AG04449 (cell line): Measurements from ENCODE around the gene MSX1.

Experiments
- CTCF ChIA-PET: fragments of 350-600 bp; formaldehyde crosslinking; extraction: SDS; loops from one replicate; lab custom pipeline; 2021; ENCODE audit warnings: antibody characterized with exemption; lab: Yijun Ruan, JAX
- POLR2A ChIA-PET: fragments of 400-600, 350-600 bp; formaldehyde crosslinking; extraction: SDS; loops from one replicate; lab custom pipeline; 2020; ENCODE audit warnings: antibody characterized with exemption, inconsistent platforms; lab: Yijun Ruan, JAX
- DNase-seq: peaks from one replicate; pipeline ENCODE4 v3.0.0-alpha.2; 2010; ENCODE audit warnings: low read depth, low spot score
- H3K4me3 ChIP-seq: 2 replicates; pipeline ENCODE4 v1.5.1; 2011; ENCODE audit warnings: low read depth, mild to moderate bottlenecking, control low read depth, low read length
- CTCF ChIP-seq: IDR thresholded peaks from one replicate; pipeline ENCODE4 v1.5.1; 2011; ENCODE audit warnings: mild to moderate bottlenecking, moderate library complexity, low read length, control low read depth, inconsistent platforms; ENCODE audit not compliant: insufficient read depth; ENCODE audit errors: missing control alignments

MSX1 gene

GRCh38 chr4:4851081-4851480, 8.4 kb upstream of the MSX1 start:
- no peak for TF ChIP-seq CTCF
- no peak overlapping the region for H3K4me3 ChIP-seq
- CTCF ChIA-PET = interaction anchor here (1.5 to 2.0 kb wide), 2 partner anchors 10 to 332 kb away, joined by 4 read pairs; no protein-coding TSS in a partner anchor
- no peak for DNase-seq
- POLR2A ChIA-PET = no interaction called here

- no peak overlapping the region for H3K4me3 ChIP-seq
- no peak for DNase-seq
- ChIA-PET POLR2A (no interaction called here), CTCF (interaction anchor here (1.3 kb wide), 1 partner anchor 371 kb away, joined by 5 read pairs; no protein-coding TSS in a partner anchor)
- no peak for TF ChIP-seq CTCF
These were observed 7.6 kb upstream of the MSX1 start for GRCh38 chr4:4851906-4852305.

- ChIA-PET CTCF (interaction anchor here (0.7 to 1.3 kb wide), 5 partner anchors 69 to 372 kb away, joined by 3 to 5 read pairs (median 3); no protein-coding TSS in a partner anchor), POLR2A (interaction anchor here (1.0 kb wide), 1 partner anchor 190 kb away, joined by 3 read pairs; no protein-coding TSS in a partner anchor)
- peak overlapping the region; percentile 47 for H3K4me3 ChIP-seq
- TF ChIP-seq CTCF = peak; percentile 41
- peak; percentile 9 for DNase-seq
These were observed 6.7 kb upstream of the MSX1 start for GRCh38 chr4:4852591-4853362.

GRCh38 chr4:4853371-4853823, 6.1 kb upstream of the MSX1 start:
- CTCF ChIA-PET = interaction anchor here (0.7 to 1.3 kb wide), 4 partner anchors 69 to 373 kb away, joined by 3 to 5 read pairs (median 3); no protein-coding TSS in a partner anchor

GRCh38 chr4:4853921-4854648, 5.4 kb upstream of the MSX1 start:
- DNase-seq = no peak

More at GRCh38 chr4:4853371-4853823, 6.1 kb upstream of the MSX1 start:
- no peak for DNase-seq
- TF ChIP-seq CTCF = no peak
- POLR2A ChIA-PET = no interaction called here
- H3K4me3 ChIP-seq = peak overlapping the region; percentile 47

More at GRCh38 chr4:4853921-4854648, 5.4 kb upstream of the MSX1 start:
- POLR2A ChIA-PET = no interaction called here
- TF ChIP-seq CTCF = no peak
- no peak overlapping the region for H3K4me3 ChIP-seq
- CTCF ChIA-PET = no interaction called here
